ENCODE measurements around the gene NXT1. TPM values are rescaled to one million over a fixed set of nuclear protein-coding genes. Genes with fewer than 3 reads are reported as not detected.

The NXT1 gene
- total and polyA plus RNA-seq, 10 of the 15 experiments (the other 5 are each of a cell fraction or from before 2014, with no cell fraction given): 10.2 to 66.7 (median 44.0) TPM

GRCh38 chr20:23371496-23371895, 20.9 kb downstream of the NXT1 start:
- no peak overlapping the region for H3K27ac ChIP-seq (ENCODE audit: control insufficient read depth, insufficient read depth)
- H3K4me3 ChIP-seq: no peak overlapping the region
- no peaks in the 10 kb centered on the region for H3K9me3 ChIP-seq (replicated peaks; ENCODE audit: control insufficient read depth, insufficient read depth, low read length)
- ATAC-seq (no peak), DNase-seq (ENCODE audit: low read depth, low spot score) (no peak), FAIRE-seq (no peak)
- H3K36me3 ChIP-seq (ENCODE audit: control insufficient read depth in 2 of 2, insufficient read depth in 2 of 2, low read length in 1 of 2): peaks cover 13 to 36% of the 10 kb centered on the region in 2 experiments
- H4K20me1 ChIP-seq (ENCODE audit: control insufficient read depth, insufficient read depth): no peaks in the 10 kb centered on the region
- TF ChIP-seq ZSCAN29 (IDR thresholded peaks at IDR 0.05) (no peak), MTA2 (IDR thresholded peaks at IDR 0.05; ENCODE audit: low read depth) (no peak), TCF7 (IDR thresholded peaks at IDR 0.05; ENCODE audit: borderline replicate concordance) (no peak), PAX8 (IDR thresholded peaks at IDR 0.05) (no peak), ATF3 (IDR thresholded peaks at IDR 0.05; ENCODE audit: borderline replicate concordance, extremely low read depth, low read depth, low read length) (no peak), BMI1 (IDR thresholded peaks at IDR 0.05; ENCODE audit: borderline replicate concordance) (no peak), SUPT20H (IDR thresholded peaks at IDR 0.05; ENCODE audit: borderline replicate concordance, control insufficient read depth, low read depth, low read length) (no peak), DPF2 (IDR thresholded peaks at IDR 0.05) (no peak), RFX5 (IDR thresholded peaks at IDR 0.05; ENCODE audit: low read depth, low read length) (no peak), NR2F1 (conservative IDR thresholded peaks at IDR 0.05) (no peak)
- RAD21 ChIA-PET (ENCODE audit: unreplicated experiment): no interaction called here
- peaks cover 5% of the 10 kb centered on the region for H3K4me1 ChIP-seq (ENCODE audit: control insufficient read depth, insufficient read depth, low read length)
- SMC1A ChIA-PET (ENCODE audit: uncharacterized antibody, unreplicated experiment): interaction anchor here (1.4 kb wide), 1 partner anchor 22 kb away, joined by 3 read pairs; no protein-coding TSS in a partner anchor
- no peak overlapping the region for H2AFZ ChIP-seq (ENCODE audit: control insufficient read depth, low read depth, low read length)
- no peaks in the 10 kb centered on the region for H3K27me3 ChIP-seq (replicated peaks in 1 of 2; ENCODE audit: control insufficient read depth in 2 of 2, insufficient read depth in 2 of 2, low read length in 1 of 2)
- in situ Hi-C loops (cut with MboI) (loop anchor here (25.0 kb wide), 2 partner anchors 1691 to 1891 kb away; partner anchors contain the start of gene ACSS1), intact Hi-C loops (cut with micrococcal nuclease; ENCODE audit: unreplicated experiment) (no loop called here)
- no peak overlapping the region for H3K4me2 ChIP-seq (ENCODE audit: control insufficient read depth, insufficient read depth)
- 87% methylated on average over 4 of the region's 4 CpGs for WGBS (ENCODE audit: insufficient coverage, insufficient replicate concordance, low lambda C conversion rate, missing lambda C conversion rate)
- POLR2A ChIA-PET: no interaction called here
- H3K79me2 ChIP-seq (ENCODE audit: control insufficient read depth, insufficient read depth, low read length): peaks cover 12% of the 10 kb centered on the region
- CTCF ChIA-PET: interaction anchor here (1.1 kb wide), 1 partner anchor 11 kb away, joined by 3 read pairs; no protein-coding TSS in a partner anchor
- BruUV-seq (replicated peaks): no TSS peak
- no peak overlapping the region for H3K9ac ChIP-seq (ENCODE audit: control insufficient read depth, insufficient read depth, low read length)

All from GM12878 (cell line).